ENCODE data around the gene RHOXF2.
"Not testable (repeated sequence)": the region's sequence is repeated elsewhere in the genome, so short reads cannot be mapped to it uniquely, and the experiment has no call there.

RHOXF2 gene

DNA sequence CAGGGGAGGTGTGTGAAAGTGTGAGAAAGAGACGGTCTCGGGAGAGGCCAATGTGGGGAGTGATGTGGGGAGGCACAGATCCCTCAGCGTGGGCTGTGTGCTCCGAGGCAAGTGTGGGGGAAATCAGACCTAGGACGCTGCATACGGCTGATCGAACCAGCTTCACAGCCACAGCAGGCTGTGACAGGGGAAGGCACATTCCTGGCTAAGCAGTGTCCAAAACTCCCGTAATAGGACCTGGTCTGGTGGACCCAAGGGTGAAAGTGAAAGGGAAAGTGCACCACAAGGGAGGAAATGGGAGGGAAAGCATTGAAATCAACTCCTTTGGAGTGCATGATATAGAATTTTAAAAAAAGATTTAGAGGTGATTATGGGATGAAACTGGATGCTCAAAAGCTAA, 10.9 kb upstream of the RHOXF2 start:
- Mint-ChIP-seq H3K4me3 (no peak overlapping the region), H3K27me3 (ENCODE audit: low read depth) (no peaks in the 10 kb centered on the region), H3K9me3 (peaks cover 6% of the 10 kb centered on the region), H3K27ac (no peak overlapping the region), H3K36me3 (ENCODE audit: low read depth) (no peaks in the 10 kb centered on the region), H3K4me1 (ENCODE audit: low read depth) (peaks cover 10% of the 10 kb centered on the region)
- no peak for DNase-seq (ENCODE audit: low spot score)

DNA sequence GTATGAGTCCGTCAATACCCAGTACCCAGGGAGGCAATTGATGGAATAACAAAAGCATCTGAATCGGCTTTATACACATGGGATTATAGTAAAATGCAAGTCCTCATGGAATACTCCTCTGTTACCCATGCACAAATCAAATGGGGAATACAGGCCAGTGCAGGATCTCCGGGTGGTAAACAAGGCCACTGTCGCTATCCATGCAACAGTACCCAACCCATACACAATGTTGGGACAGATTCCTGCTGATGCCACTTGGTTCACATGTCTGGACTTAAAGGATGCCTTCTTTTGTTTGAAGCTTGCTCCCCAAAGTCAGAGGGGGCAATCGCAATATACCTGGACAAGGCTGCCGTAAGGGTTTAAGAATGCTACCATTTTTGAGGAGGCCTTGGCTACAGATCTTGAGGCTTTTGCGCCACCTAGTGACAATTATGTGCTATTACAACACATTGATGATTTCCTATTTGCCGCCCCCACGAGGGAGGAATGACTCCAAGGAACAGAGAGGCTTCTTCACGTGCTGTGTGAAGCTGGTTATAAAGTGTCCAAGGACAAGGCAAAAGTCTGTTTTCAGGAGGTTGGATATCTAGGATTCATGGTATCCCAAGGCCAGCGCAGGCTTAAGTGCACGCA, 8.2 kb upstream of the RHOXF2 start:
- H3K4me3 Mint-ChIP-seq; H3K9me3 Mint-ChIP-seq; DNase-seq (ENCODE audit: low spot score); H3K36me3 Mint-ChIP-seq (ENCODE audit: low read depth); H3K27me3 Mint-ChIP-seq (ENCODE audit: low read depth); H3K4me1 Mint-ChIP-seq (ENCODE audit: low read depth); H3K27ac Mint-ChIP-seq: not testable (repeated sequence)

DNA sequence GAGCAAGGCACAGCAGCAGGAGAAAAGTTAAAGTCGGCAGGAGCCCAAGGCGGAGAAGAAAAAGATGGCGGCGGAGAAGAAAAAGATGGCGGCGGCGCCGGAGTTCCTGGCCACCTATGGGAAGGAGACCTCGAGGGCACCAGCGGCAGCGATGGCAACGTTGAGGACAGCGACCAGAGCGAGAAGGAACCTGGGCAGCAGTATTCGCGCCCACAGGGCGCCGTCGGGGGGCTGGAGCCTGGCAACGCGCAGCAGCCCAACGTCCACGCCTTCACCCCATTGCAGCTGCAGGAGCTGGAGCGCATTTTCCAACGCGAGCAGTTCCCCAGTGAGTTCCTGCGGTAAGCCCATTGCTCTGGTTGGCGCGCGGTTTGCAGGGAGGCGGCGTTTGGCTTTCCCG, 673 bp downstream of the RHOXF2 start:
- not testable (repeated sequence) for H3K36me3 Mint-ChIP-seq (ENCODE audit: low read depth); H3K4me1 Mint-ChIP-seq (ENCODE audit: low read depth); H3K27me3 Mint-ChIP-seq (ENCODE audit: low read depth); H3K4me3 Mint-ChIP-seq; H3K9me3 Mint-ChIP-seq; H3K27ac Mint-ChIP-seq; DNase-seq (ENCODE audit: low spot score)

DNA sequence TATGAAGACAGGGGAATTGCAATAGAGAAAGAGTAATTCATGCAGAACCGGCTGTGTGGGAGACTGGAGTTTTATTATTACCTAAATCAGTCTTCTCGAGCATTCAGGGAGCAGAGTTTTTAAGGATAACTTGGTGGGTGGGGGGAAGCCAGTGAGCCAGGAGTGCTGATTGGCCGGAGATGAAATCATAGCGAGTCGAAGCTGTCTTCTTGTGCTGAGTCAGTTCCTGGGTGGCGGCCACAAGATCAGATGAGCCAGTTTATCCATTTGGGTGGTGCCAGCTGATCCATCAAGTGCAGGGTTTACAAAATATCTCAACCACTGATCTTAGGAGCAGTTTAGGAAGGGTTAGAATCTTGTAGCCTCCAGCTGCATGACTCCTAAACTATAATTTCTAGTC, 34.8 kb downstream of the RHOXF2 start:
- not testable (repeated sequence) for DNase-seq (ENCODE audit: low spot score); H3K27me3 Mint-ChIP-seq (ENCODE audit: low read depth); H3K36me3 Mint-ChIP-seq (ENCODE audit: low read depth); H3K4me3 Mint-ChIP-seq; H3K9me3 Mint-ChIP-seq; H3K4me1 Mint-ChIP-seq (ENCODE audit: low read depth); H3K27ac Mint-ChIP-seq

DNA sequence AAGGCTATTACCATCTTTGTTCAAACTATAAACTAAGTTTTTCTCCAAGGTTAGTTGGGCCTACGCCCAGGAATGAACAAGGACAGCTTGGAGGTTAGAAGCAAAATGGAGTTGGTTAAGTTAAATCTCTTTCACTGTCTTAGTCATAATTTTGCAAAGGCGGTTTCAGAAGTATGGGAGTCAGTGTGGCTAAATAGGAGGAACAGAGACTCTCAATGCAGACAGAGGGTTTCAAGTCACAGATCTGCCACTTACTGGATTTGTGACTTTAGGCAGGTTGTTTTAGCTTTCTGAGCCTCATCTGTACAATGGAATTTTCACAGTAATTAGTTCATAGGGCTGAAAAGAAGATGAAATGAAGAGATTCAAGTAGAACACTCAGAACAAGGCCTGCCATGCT, 35.3 kb downstream of the RHOXF2 start:
- not testable (repeated sequence) for DNase-seq (ENCODE audit: low spot score); H3K4me3 Mint-ChIP-seq; H3K4me1 Mint-ChIP-seq (ENCODE audit: low read depth); H3K36me3 Mint-ChIP-seq (ENCODE audit: low read depth); H3K27ac Mint-ChIP-seq; H3K27me3 Mint-ChIP-seq (ENCODE audit: low read depth); H3K9me3 Mint-ChIP-seq

DNA sequence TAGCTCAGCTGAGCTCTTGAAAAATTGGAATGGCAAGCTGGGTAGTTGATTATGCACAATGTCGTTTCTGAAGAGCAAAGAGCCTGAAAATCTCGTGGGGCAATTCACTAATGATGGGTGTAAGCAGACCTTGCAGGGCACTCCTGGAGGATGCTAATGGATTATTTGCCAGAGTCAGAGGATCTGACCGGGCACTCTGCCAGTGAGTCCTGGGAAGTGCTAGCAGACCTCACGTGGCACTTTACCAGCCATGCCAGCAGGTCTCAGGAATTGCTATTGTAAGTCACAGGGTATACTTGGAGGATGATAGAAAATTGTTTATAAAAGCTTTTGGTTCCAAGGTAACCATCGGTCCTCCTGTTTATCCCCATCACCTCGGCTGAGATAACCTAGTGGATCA, 37.4 kb downstream of the RHOXF2 start:
- not testable (repeated sequence) for DNase-seq (ENCODE audit: low spot score); H3K4me3 Mint-ChIP-seq; H3K9me3 Mint-ChIP-seq; H3K27ac Mint-ChIP-seq; H3K4me1 Mint-ChIP-seq (ENCODE audit: low read depth); H3K36me3 Mint-ChIP-seq (ENCODE audit: low read depth); H3K27me3 Mint-ChIP-seq (ENCODE audit: low read depth)

DNA sequence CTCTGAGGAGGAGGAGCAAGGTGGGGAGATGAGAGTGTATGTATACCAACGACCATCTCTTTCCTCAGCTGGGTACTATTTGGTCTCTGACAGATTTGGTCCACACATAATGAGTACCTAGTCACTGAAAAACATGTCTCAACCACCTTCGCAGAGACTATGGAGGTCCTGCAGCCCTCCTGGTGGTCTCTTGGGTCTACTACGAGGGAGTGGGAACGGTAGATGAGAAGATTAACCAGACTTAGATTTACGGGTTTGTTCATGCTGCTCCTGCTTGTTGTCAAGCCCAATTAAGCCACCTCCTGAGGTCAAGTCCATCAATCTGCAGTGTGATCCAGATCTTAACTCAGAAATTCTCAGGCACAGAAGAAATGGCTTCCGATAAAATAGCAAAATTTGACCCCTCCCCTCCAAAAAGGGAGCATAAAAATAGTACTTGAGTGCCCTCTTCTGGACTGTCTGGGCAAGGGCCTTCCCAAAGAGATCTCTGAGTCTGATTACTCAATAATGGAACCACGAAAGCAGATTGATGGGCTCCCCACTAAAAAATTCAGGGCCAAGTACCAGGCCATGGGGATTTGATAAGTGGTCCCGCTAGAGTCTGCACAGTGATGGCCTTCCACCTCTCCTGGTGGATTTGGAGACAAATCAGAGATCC, 38.3 kb downstream of the RHOXF2 start:
- H3K4me1 Mint-ChIP-seq (ENCODE audit: low read depth); H3K4me3 Mint-ChIP-seq; H3K36me3 Mint-ChIP-seq (ENCODE audit: low read depth); H3K27me3 Mint-ChIP-seq (ENCODE audit: low read depth); H3K9me3 Mint-ChIP-seq; DNase-seq (ENCODE audit: low spot score); H3K27ac Mint-ChIP-seq: not testable (repeated sequence)

DNA sequence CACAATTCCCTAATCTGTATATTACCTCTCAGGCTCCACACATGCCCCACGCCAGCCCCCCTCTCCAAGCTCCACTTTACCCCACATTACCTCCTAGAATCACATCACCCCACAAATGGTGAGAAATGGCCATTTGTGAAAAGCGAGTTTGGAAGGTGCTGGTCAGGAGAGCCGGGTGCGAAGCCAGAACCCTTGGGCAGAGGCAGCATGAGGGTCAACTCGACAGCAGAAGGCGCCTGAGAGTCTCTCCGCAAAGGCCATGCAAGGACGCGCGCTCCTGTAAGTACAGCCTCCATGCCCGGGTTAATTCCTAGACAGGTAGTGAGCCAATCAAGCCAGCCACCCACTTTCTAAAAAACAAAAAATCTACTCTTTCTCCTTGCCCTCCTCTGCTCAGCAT, 42.4 kb downstream of the RHOXF2 start:
- Mint-ChIP-seq H3K4me1 (ENCODE audit: low read depth) (no peaks in the 10 kb centered on the region), H3K4me3 (no peak overlapping the region)

DNA sequence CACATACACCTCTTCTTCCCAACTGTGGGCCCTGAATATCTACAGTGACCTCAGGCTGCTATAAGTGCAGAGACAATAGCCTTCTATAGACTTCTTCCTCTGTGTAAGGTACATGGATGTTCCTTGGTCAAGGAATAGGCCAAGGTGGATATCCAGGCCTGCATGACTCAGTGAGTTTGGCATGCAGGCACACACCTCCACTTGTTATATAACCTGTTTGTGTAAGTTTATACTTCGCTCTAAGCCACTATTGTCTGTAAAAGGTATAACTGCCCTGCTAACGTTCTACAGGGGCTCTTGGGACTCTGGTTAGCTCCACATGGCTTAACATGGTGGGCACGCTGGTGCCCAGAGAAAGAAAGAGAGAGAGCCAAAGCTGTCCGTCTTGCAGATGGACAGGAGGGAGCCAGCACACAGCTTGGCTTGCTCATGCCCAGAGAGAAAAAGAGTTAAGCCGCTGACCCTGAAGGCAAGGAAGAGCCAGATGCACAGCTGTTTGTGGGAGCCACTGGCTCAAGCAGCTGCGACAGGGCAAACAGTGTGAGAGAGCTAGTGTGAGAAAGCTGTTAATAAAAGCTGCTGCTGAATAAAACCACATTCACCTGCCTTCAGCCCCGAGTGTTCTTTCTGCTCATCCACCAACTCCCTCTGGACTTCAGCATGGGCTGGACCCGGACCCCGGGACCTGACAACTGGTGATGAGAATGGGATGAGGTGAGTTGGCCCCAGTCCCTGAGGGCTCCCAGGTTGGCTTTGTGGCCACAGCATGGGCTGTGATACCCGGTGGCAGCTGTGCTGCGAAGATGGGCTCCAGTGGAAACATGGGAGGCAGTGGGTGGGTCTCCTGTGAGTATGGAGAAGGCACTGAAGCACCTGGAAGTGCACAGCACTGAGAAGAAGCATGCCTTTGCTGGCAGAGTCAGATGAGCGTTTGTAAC, 47.7 kb downstream of the RHOXF2 start:
- H3K27ac Mint-ChIP-seq, result no peak overlapping the region
- no peak overlapping the region for H3K4me3 Mint-ChIP-seq
- H3K9me3 Mint-ChIP-seq, result no peaks in the 10 kb centered on the region
- no peaks in the 10 kb centered on the region for H3K27me3 Mint-ChIP-seq (ENCODE audit: low read depth)
- H3K36me3 Mint-ChIP-seq (ENCODE audit: low read depth), result no peaks in the 10 kb centered on the region
- DNase-seq (ENCODE audit: low spot score), result no peak
- H3K4me1 Mint-ChIP-seq (ENCODE audit: low read depth), result no peaks in the 10 kb centered on the region

More for the DNA sequence above, 42.4 kb downstream of the RHOXF2 start:
- no peak overlapping the region for H3K27ac Mint-ChIP-seq
- no peaks in the 10 kb centered on the region for H3K27me3 Mint-ChIP-seq (ENCODE audit: low read depth)
- H3K36me3 Mint-ChIP-seq (ENCODE audit: low read depth), result no peaks in the 10 kb centered on the region
- no peak for DNase-seq (ENCODE audit: low spot score)
- no peaks in the 10 kb centered on the region for H3K9me3 Mint-ChIP-seq

DNA sequence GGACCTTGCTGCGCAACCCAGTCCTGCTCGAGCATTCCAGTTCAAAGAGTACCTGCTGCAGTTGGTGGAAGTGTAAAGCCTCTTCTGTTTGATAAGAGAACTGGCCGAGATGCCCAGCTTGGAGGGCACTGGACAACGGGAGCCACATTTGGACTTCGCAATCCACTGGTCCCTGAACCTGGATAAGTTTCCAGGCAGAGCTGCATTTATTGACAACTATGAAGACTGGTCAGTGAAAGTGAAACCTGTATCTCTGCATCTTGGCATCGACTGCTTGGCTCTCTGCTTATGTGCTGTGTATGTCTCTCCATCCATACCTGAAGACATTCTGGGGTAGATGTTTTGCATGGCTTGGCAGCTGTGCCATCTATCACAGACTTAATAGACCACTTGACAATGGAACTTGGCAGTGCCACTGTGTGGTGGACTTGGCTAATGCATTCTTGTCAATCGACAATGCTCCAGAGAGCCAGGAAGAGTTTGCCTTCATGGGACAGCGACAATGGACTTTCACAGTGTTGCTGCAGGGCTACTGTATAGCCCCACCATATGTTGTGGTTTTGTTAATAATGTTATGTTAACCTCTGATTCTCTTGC, 48.7 kb downstream of the RHOXF2 start:
- no peaks in the 10 kb centered on the region for H3K27me3 Mint-ChIP-seq (ENCODE audit: low read depth)
- H3K9me3 Mint-ChIP-seq, result no peaks in the 10 kb centered on the region

DNA sequence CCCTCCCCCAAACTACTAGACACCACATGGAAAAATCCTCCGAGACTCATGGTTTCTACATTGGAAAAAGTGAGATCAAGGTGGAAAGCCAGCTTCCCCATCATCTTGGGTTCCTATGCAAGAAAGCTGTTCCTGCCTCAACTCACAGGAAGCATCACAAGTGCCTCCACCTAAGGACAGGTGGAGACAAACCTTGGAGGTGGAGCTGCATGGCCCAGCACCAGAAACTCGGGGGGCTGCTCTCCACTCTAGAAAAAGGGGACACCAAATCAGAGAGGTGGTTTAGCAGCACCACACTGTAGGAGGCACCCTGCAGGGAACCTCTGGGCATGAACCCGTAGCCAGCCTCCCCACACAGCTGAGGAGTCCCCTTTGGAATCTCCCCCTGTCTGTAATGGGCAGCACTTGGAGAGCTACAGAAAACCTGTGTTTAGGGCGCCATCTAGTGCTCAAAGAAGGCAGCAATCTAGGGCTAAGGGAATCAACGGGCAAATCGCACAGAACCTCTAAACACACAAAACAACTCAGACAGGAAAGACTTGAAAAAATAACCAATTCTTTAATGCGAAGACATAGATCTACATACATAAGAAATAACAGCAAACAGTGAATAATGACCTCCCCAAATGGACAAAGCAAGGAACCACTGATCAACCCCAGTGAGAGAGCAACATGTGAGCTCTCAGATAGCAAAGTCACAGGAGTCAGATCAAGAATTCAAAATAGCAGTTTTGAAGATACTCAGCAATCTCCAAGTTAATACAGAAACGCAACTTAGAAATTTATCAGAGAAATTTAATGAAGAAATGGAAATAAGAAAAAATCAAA, 55.2 kb downstream of the RHOXF2 start:
- Mint-ChIP-seq H3K27ac (no peak overlapping the region), H3K4me1 (ENCODE audit: low read depth) (no peaks in the 10 kb centered on the region)

More for the DNA sequence above, 48.7 kb downstream of the RHOXF2 start:
- Mint-ChIP-seq H3K4me3 (no peak overlapping the region), H3K27ac (no peak overlapping the region), H3K36me3 (ENCODE audit: low read depth) (no peaks in the 10 kb centered on the region), H3K4me1 (ENCODE audit: low read depth) (no peaks in the 10 kb centered on the region)
- DNase-seq (ENCODE audit: low spot score), result no peak

More for the DNA sequence above, 55.2 kb downstream of the RHOXF2 start:
- Mint-ChIP-seq H3K4me3 (no peak overlapping the region), H3K36me3 (ENCODE audit: low read depth) (no peaks in the 10 kb centered on the region), H3K27me3 (ENCODE audit: low read depth) (peaks cover 9% of the 10 kb centered on the region), H3K9me3 (no peaks in the 10 kb centered on the region)
- peak; percentile 8 for DNase-seq (ENCODE audit: low spot score)

Measured in T-helper 2 cell treated with Interferon-gamma antibody and Interleukin-4, amounts not matched to agents 5 μg/mL and 100 μg/mL, for 36 hours (primary cell).